CD4-positive, alpha-beta T cell treated with Interleukin-1 beta for 1 hour (primary cell): Measurements from ENCODE around the gene INPP4A.

Experiments
- DNase-seq, 2 donors: peaks; one replicate each; pipeline ENCODE4 v3.0.0-alpha.2; 2020 to 2022

Gene INPP4A

GRCh38 chr2:98519156-98519555, 74.5 kb downstream of the INPP4A start:
- DNase-seq = no peak

DNA sequence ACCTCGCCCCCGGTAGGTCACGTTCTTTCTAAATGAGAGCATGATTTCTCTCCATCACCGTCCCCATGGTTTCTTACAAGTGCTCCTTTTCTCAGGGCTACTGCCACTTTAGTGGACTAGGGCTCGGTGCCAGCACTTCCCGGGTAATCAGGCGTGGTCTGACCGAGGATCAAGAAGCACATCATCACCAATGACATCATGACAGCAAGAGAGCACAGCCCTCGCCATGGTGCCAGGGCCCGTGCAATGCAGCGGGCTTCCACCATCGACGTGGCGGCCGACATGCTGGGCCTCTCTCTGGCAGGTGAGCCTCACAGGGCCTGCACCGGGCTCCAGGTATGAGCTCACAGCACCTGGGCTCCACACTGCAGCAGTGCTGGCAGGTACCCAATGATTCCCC, 75.2 kb downstream of the INPP4A start:
- DNase-seq = no peak

DNA sequence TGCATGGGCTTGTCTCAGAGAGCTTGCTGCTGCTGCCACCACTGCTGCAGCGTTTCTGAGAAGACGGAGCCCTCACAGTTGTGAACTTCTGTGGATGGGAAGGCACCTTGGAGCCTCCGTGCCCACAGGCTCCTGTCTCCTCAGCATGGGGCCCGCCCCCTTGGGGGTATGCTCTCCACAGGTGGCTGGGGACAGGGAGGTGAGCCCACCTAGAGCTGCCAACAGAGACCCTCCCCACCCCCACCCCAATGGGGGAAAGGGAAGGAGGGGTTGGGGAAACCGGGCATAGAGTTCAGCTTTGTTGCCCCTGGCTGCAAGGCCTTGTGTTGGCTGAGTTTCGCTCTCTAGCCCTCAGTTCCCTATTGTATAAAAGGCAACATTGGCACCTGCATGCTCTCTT, 76.1 kb downstream of the INPP4A start:
- DNase-seq = no peak

DNA sequence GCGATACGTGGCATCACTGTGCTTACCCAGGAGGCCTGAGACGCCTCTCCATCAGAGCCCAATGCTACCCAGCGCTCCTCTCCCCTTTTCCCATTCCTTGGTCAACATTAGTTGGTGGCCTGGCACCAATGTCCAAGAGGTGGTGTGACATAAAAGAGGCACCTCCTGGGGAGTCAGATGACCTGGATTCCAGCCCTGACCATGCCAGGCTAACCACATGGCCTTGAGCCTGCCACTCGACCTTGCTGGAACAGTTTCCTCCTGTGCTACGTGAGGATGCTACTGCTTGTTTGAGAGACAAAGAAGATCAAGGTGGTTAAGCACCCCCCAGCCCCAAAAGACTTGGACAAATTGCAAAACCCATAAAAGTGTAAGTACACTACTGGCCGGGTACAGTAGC, 76.6 kb downstream of the INPP4A start:
- DNase-seq = no peak

- no peak for DNase-seq
Observed at GRCh38 chr2:98522854-98523253, 78.2 kb downstream of the INPP4A start.

GRCh38 chr2:98524168-98524567, 79.5 kb downstream of the INPP4A start:
- no peak for DNase-seq

GRCh38 chr2:98528349-98528748, 83.7 kb downstream of the INPP4A start:
- no peak for DNase-seq

DNA sequence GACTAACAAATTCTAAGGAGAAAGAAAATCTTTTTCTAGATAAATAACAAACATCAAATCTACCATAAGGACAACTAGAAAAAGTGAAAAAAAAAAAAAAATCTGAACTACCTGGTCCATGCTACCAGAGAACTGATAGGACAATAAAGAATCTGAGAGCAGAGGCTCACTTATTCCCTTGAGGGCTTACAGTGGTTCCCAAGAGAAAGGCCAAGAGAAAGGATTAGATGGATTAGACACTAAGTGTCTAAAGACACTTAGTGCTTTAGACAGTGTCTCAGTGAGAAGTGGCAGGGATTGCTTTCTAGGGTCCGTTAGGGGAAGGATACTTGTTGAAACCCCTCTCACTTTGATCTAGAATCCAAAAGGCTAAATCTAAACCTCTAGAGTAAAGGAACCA, 85.5 kb downstream of the INPP4A start:
- DNase-seq = no peak

- no peak for DNase-seq
Observed at GRCh38 chr2:98532756-98533155, 88.1 kb downstream of the INPP4A start.

DNA sequence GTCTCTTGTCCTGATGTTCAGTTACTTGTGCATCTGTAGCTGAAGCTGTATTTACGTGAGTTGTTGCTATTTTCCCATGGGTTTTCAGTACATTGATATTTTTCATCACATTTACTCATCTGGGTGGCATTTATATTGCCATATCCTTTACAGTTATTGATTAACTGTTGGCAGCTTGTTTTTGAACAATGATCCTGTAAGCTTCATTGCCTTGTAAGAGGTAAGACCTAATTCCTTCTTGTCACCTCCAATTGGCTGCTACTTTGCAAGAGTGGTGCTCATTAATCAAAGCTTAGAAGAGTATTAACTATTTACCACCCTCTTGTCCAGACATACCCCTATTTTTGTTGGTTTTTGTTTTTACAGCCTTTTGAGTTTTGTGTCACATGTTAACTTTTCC, 88.9 kb downstream of the INPP4A start:
- no peak for DNase-seq

- DNase-seq = no peak
Observed at GRCh38 chr2:98534761-98535160, 90.1 kb downstream of the INPP4A start.

- DNase-seq = no peak
Observed at GRCh38 chr2:98535971-98536677, 91.5 kb downstream of the INPP4A start.

- DNase-seq = no peak
Observed at GRCh38 chr2:98537390-98538126, 92.9 kb downstream of the INPP4A start.

GRCh38 chr2:98538280-98539041, 93.8 kb downstream of the INPP4A start:
- DNase-seq = no peak

GRCh38 chr2:98539056-98539735, 94.5 kb downstream of the INPP4A start:
- no peak for DNase-seq

DNA sequence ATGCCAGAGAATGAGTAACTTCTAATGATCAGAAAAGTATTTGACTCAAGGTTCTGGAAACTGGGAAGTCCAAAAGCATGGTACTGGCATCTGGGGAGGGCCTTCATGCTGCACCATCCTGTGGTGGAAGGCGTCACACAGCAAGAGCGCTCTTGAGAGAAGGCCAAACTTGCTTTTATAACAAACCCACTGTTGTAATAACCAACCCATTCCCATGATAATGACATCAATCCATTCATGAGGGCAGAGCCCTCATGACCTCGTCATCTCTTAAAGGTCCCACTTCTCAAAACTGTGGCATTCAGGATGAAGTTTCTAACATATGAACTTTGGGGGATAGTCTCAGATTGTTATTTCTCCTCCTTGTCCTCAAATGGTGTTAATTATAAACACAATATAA, 95.9 kb downstream of the INPP4A start:
- DNase-seq = no peak

GRCh38 chr2:98541489-98541888, 96.8 kb downstream of the INPP4A start:
- no peak for DNase-seq

DNA sequence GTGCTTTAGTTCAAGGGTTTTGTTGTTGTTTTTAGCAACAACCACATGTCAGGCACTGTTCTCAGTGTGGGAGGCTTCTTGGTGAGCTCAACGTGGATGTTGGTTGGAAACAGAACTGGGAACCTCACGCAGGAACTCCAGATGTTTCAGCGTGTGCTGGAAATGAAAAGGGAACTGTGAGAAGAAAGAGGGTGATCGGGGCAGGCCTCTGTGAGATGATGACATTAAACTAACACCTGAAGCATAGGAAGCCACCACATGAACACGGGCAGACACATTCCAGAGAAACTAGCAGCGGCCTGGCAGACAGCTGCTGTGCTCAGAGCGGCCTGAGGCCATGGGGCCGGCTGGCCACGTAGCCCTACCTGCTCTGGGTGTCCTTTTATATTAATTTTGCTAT, 97.2 kb downstream of the INPP4A start:
- DNase-seq = no peak

GRCh38 chr2:98543214-98543613, 98.6 kb downstream of the INPP4A start:
- no peak for DNase-seq

DNA sequence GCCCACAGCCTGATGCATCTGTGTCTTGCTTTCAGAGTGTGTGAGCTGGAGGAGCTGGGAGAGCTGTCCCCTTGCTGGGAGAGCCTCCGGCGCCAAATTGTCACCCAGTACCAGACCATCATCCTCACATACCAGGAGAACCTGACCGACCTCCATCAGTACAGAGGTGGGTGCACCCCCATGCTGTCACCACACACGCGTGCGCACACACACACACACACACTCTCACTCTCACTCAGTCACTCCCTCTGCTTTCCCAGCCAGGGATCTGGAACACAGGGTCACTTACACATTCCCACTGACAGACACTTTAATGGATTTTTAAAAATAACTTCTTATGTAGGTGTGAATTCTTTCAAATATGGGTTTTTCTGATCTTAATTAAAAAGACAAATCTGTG, 99.2 kb downstream of the INPP4A start:
- DNase-seq = no peak

DNA sequence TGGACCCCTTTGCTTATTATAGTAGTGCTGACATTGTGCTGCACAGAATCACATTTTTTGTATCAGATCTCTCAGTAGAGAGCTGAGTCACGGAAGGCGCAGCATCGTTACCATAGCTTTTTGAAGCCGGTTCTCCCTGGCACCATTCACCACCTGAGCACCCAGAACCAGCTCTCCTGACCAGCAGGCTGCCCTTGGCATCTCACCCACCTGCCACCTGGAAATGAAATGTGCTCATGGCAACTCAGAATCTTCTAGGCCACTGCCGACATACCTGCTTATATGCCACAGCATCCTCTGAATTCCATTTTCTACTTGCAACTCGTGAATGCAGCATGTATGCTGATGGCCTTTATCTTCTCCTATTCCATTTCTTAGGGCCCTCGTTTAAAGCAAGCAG, 100.9 kb downstream of the INPP4A start:
- no peak for DNase-seq

- no peak for DNase-seq
Observed at GRCh38 chr2:98546186-98546585, 101.5 kb downstream of the INPP4A start.

DNA sequence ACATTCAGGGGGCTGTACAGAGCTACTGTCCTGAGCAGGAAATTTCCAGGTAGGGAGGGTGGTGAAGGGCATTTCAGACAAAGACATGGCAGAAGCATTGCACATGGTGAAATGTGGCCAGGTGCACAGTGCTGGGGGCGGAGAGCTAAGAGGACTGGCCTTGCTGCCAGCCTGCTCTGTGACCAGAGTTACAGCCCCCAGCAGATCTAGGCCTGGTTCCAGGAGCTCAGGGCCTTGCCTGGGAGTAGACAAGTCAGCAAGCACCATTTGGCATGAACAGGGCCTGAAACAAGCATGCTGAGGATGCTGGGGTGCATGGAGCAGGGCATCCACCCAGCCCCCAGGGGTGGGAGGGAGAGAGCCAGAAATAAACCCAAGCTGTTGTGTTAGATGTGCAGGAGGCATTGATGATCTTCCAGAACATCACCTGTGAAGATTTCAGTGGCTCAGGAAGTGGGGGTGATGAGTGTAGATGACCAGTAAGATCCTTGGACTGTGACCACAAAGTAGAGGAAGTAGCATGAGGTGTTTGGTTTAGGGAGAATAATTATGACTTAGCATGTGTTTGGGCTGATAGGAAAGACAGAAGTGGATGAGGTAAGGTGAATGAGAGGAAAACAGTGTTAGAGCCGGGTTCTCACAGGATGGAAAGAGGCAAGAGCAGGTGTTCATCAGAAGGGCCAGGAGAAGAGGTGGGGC, 102.6 kb downstream of the INPP4A start:
- no peak for DNase-seq
